SK-N-MC (cell line): Measurements from ENCODE around the gene LRFN4.

Experiments used
- DNase-seq: peaks from one replicate; pipeline ENCODE4 v3.0.0-alpha.2; 2011; ENCODE audit warnings: low read depth, low spot score
- H3K27ac ChIP-seq: fragments of 200-600 bp; sonication (generic); 2 replicates; pipeline ENCODE4 v1.5.1; 2016; ENCODE audit warnings: mixed run types
- H3K36me3 ChIP-seq: fragments of 200-600 bp; sonication (generic); 2 replicates; pipeline ENCODE4 v1.6.1; 2017; ENCODE audit warnings: antibody characterized with exemption, low read length, mixed read lengths; ENCODE audit not compliant: insufficient read depth
- H3K4me3 ChIP-seq: fragments of 200-600 bp; sonication (generic); 2 replicates; pipeline ENCODE4 v1.5.1; 2016
- H3K9ac ChIP-seq: fragments of 200-600 bp; sonication (generic); 2 replicates; pipeline ENCODE4 v1.8.0; 2017; ENCODE audit warnings: mixed run types, mixed read lengths; ENCODE audit not compliant: insufficient read length
- H3K9me3 ChIP-seq: fragments of 200-600 bp; sonication (generic); 2 replicates; pipeline ENCODE4 v1.6.1; 2017; ENCODE audit warnings: low read depth, mild to moderate bottlenecking, antibody characterized with exemption, low read length, moderate library complexity, mixed read lengths
- EZH2 ChIP-seq: fragments of 200-600 bp; sonication (generic); IDR thresholded peaks from one replicate; pipeline ENCODE4 v1.6.1; 2017; ENCODE audit warnings: antibody characterized with exemption
- FOXP2 ChIP-seq: optimal IDR thresholded peaks from 2 replicates; pipeline ENCODE3; 2011; ENCODE audit warnings: mild to moderate bottlenecking, moderate library complexity; ENCODE audit not compliant: insufficient read depth; ENCODE audit errors: extremely low read length, control extremely low read depth
- POLR2AphosphoS5 ChIP-seq: IDR thresholded peaks from 2 replicates; pipeline ENCODE4 v1.6.1; 2012; ENCODE audit warnings: mild to moderate bottlenecking, low read depth, low read length, borderline replicate concordance

LRFN4 gene

DNA sequence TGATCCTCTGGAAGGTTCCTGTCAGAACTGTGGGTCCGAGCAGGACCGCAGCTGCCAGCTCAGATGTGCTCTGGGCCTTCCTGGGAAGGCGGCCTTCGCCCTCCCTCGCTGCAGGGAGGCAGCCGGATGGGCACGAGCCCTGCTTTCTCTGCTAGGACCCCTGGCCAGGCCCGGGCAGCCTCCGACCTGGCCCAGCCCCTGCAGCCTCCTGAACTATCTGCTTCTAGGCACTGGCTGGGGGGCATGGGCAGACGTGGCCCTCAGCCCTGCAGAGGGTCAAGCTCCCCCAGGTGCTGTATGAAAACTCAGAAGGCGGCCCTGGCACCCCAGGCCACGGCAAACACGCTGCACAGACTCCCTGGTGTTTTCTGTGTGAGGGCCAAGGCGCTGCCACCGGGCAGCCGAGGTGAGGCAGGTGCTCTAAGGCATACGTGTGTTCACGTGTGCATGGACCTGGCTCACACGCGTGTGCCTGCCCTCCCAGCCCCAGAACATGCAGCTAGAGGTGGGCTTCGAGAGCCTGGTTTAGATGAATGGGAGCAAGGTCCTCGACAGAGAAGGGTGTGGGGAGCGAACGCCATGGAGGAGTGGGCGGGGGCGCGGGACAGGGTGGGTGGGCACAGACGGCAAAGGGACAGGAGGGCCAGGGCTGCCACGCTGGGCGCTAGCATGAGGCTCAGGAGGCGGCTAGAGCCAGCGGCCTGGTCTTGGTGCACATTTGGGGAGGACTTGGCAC is 4.3 kb downstream of the LRFN4 start:
- DNase-seq, result no peak
- no peak overlapping the region for H3K9ac ChIP-seq
- no peak overlapping the region for H3K27ac ChIP-seq
- TF ChIP-seq POLR2AphosphoS5 (no peak), EZH2 (no peak), FOXP2 (no peak)
- no peaks in the 10 kb centered on the region for H3K9me3 ChIP-seq
- no peaks in the 10 kb centered on the region; the same call in 1 of the 2 replicates for H3K36me3 ChIP-seq
- no peak overlapping the region for H3K4me3 ChIP-seq

DNA sequence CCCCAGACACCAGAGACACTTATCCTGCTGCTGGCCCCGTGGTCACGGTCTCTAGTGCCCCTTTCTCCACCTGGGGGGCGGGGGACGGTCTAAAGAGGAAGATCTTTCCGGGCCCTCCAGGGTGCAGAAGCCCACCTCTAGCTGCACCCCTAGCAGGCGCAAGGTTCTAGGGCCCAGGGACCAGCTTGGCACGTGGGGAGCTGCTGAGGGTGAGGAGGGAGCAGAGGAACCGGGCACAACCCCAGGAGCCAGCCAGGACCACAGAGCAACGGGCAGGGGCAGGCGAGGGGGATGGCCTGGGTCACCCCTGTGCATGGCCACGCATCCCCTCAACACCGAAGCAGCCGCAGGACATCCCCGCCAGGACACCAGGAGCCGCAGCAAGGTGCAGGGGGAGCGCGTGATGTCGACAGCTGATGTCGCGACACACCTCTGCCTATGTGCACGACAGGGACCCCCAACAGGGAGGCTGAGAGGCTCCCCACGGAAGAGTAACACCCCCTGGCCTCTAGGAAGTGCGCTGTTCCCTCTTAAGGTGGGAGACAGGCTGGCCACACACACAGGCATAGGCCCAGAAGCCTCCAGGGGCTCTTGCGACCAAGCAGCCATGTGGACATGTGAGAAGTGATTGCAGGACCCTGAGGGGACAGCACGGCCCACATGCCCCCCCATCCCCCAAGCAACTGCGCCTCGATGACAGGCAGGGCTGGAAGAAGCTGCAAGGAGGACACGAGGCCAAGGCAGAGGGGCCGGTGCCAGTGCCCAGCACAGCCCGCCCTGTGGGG is 5.1 kb downstream of the LRFN4 start:
- H3K36me3 ChIP-seq, result no peaks in the 10 kb centered on the region; the same call in 1 of the 2 replicates
- H3K9me3 ChIP-seq, result no peaks in the 10 kb centered on the region
- no peak overlapping the region for H3K9ac ChIP-seq
- DNase-seq, result no peak
- H3K4me3 ChIP-seq, result no peak overlapping the region
- no peak overlapping the region for H3K27ac ChIP-seq
- no peak for TF ChIP-seq POLR2AphosphoS5
- TF ChIP-seq FOXP2, result no peak
- TF ChIP-seq EZH2, result no peak

DNA sequence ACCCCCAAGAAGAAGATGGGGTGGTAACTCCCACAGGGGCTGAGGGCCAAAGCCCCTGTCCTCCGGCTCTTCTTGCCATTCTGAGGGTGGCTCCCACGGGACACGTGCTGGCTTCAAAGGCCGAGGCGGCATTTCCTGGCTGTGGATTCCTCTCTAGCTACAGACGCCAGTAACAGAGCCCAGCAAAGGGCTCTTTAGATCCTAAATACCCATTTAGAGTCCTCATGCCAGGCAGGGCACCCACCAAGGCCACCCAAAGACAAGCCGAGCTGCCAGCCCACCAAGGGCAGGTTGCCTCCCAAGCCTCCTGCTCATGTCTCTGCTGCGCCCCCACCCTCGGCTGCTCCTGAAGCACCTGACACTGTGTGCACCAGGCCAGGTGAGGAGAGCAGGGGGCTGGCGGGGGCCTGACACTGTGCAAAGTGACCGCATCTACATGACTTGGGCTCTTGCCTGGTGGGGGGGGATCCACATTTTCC is 5.7 kb downstream of the LRFN4 start:
- TF ChIP-seq FOXP2, result no peak
- TF ChIP-seq EZH2, result no peak
- no peak for TF ChIP-seq POLR2AphosphoS5
- H3K9me3 ChIP-seq, result no peaks in the 10 kb centered on the region
- no peak overlapping the region for H3K27ac ChIP-seq
- H3K4me3 ChIP-seq, result no peak overlapping the region
- H3K36me3 ChIP-seq, result no peaks in the 10 kb centered on the region; the same call in 1 of the 2 replicates
- no peak overlapping the region for H3K9ac ChIP-seq
- no peak for DNase-seq

DNA sequence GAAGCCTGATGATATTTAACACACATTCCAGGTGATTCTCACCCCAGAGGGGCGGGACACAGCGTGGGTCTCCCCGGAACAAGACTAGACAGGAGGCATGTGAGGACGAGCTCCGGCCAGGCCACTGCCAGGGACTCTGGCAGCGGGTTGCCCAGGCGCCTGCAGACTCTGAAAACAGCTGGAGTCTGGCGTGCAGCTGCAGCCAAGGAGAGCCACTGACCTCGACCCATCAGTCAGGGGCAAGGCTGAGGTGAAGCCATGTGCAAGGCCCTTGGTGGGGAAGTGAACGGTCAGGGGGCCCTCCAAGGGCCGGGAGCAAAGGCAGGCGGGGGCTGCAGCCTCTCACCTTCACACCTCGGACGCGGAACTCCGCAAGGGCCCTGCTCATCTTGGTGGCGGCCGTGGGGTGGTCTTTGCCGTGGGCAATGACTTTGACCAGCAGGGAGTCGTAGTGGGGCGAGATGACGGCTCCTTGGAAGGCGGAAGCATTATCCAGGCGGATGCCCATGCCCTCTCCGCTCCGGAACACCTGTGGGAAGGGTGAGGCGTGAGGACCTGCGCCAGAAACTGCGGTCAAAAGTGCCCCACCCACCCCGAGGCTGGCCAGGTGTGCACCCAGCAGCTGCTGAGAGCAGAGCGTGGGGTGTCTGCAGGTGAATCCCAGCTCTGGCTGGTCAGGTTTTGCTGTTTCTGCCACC is 6.7 kb downstream of the LRFN4 start:
- no peaks in the 10 kb centered on the region; the same call in 1 of the 2 replicates for H3K36me3 ChIP-seq
- no peak overlapping the region for H3K27ac ChIP-seq
- TF ChIP-seq POLR2AphosphoS5 (no peak), FOXP2 (no peak), EZH2 (no peak)
- DNase-seq, result no peak
- H3K4me3 ChIP-seq, result no peak overlapping the region
- H3K9ac ChIP-seq, result no peak overlapping the region
- H3K9me3 ChIP-seq, result no peaks in the 10 kb centered on the region

DNA sequence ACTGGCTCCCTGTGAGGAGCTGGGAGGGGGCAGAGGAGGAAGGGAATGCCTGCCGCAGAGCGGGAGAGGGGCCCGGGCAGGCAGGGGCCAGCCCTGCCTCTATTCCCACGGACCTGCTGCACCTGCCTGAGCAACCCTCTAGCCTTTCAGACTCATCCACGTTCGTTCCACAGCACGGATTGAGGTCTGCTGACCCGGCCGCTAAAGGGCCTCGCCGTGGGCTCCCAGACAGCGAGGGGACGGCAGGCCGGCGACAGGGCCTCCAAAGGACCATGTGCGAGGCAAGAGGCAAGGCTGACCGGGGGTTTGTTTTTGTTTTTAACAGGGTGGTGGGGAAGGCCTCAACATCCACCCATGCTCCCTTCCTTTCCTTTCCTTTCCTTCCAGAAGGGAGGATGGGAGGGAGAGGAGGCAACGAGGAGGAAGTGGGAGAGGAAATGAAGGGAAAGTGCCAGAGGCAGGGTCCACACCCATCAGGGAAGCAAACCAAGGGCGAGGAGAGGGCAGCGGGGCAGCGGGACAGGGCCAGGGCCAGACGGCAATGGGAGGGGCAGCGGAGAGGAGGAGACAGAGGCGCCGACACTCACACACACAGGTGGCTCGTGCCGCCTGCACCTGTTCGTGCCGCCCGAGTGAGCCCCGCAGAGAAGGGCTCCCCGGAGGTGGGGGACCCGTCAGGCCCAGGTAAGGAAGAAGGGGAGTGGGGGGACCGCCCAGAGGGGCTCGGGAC is 7.5 kb downstream of the LRFN4 start:
- Histone ChIP-seq H3K27ac (no peak overlapping the region), H3K4me3 (no peak overlapping the region), H3K9ac (no peak overlapping the region), H3K36me3 (no peaks in the 10 kb centered on the region; the same call in 1 of the 2 replicates), H3K9me3 (no peaks in the 10 kb centered on the region)
- TF ChIP-seq POLR2AphosphoS5 (no peak), FOXP2 (no peak), EZH2 (no peak)
- no peak for DNase-seq

DNA sequence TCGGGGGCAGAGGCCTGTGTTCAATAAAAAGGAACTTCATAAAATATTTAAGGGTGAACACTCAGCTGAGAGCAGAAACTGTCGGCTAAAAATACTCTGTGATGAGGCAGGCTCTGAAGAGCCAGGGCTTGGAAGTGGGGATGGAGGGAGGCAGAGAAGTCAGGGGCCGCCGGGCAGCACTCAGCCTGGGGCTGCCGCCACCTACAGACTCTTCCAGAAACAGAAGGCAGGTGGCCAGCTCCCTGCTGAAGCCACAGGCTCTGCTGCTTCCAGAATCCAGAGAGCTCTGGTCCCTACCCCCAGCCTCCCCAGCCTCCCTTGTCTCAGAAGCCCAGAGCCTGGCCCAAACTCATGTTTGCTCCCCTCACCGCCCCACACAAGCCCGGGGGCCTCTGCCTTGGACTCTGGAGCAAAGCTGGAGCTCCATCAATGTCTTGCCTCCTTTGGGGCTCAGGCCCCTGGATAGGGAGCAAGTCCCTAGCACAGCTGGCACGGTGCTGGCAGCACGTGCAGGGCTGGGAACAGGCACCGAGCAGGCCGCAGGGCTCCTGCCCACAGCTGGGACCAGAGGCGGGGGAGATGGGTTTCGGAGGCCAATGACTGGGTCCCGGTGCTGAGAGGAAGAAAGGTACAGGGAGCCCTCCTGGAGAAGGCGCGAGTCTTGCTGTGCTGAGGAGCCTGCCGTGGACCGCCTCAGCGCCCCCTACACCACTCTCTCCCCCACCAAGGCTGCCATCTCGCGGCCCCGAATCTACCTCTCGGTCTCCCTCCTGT is 8.2 kb downstream of the LRFN4 start:
- Histone ChIP-seq H3K9me3 (no peaks in the 10 kb centered on the region), H3K27ac (no peak overlapping the region), H3K9ac (no peak overlapping the region), H3K36me3 (no peaks in the 10 kb centered on the region), H3K4me3 (no peak overlapping the region)
- no peak for DNase-seq
- TF ChIP-seq POLR2AphosphoS5 (no peak), EZH2 (no peak), FOXP2 (no peak)

DNA sequence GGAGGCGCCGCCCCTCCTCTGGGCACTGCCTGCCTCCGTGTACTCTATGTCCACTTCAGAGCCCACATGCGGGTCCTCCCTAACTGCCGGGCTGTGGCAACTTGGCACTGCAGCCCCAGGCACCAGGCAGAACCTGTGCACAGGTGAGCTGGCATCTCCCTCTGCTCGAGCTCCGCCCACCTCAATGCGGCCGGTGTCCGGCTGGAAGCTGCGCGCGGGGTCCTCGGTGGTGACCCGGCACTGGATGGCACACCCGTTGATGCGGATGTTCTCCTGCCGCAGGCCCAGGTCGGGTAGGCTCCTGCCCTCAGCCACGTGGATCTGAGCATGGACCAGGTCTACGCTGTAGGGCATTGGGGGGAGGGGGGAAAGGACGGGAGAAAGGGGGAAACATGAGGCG is 9.1 kb downstream of the LRFN4 start:
- Histone ChIP-seq H3K36me3 (no peaks in the 10 kb centered on the region; the same call in 1 of the 2 replicates), H3K9me3 (no peaks in the 10 kb centered on the region), H3K9ac (no peak overlapping the region), H3K27ac (no peak overlapping the region), H3K4me3 (no peak overlapping the region)
- DNase-seq, result no peak
- no peak for TF ChIP-seq EZH2
- TF ChIP-seq FOXP2, result no peak
